CD4-positive, alpha-beta T cell treated with Interleukin-21 for 1 hour (primary cell): ENCODE measurements around the gene DNAJB12.
"Not testable (repeated sequence)": the region's sequence is repeated elsewhere in the genome, so short reads cannot be mapped to it uniquely, and the experiment has no call there.

Experiments used
- DNase-seq: peaks from one replicate; pipeline ENCODE4 v3.0.0-alpha.2; 2020

Gene DNAJB12

GRCh38 chr10:72354356-72355213 lies at the start of gene DNAJB12:
Gene DNAJB12, minus strand, starts transcription at chr10:72354919. Its CDS starts 22 bp downstream, at chr10:72354897.
- peak; percentile 92 for DNase-seq

GRCh38 chr10:72395581-72395980 lies 40.9 kb upstream of the DNAJB12 start:
- not testable (repeated sequence) for DNase-seq

- no peak for DNase-seq
These were observed 37.9 kb upstream of the DNAJB12 start for GRCh38 chr10:72392571-72392970.

DNA sequence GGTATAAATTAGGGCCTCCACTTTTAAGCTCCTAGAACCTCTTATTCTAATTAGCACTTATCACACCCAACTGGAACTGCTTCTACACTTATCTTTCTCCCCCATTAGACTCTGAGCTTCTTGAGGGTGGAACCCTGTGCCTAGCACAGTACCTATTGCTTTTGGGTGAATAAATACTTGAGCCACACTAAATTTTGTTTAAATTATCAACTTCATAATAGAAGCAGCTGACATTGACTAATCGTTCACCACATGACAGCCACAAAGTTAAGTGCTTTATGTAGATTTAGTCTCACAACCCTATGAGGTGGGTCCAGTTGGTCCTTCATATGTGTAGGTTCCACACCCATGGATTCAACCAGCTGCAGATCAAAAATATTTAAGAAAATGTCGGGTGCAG lies 36.0 kb upstream of the DNAJB12 start:
- no peak for DNase-seq

- DNase-seq, result no peak
These were observed 35.0 kb upstream of the DNAJB12 start for GRCh38 chr10:72389716-72390115.

DNA sequence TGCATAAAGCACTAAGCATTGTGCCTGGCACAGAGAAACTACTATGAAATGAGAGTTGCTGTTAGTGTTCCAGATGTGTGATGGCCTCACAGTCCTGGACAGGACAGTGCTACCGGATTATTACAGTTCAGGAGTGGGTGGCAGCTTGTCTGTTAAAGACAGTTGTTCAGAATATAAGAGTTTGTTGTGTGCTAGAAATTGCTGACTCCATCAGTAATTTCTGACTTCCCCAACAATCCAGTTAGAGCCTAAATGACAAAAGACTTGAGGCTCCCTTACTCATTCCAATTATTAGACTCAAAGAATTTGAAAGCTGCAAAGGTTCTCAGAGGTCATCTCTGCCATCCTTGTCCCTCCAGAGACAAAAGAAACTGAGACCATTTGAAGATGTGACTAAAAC lies 34.3 kb upstream of the DNAJB12 start:
- DNase-seq, result no peak

- no peak for DNase-seq
These were observed 33.3 kb upstream of the DNAJB12 start for GRCh38 chr10:72388062-72388461.

- DNase-seq, result no peak
These were observed 32.3 kb upstream of the DNAJB12 start for GRCh38 chr10:72386916-72387586.

DNA sequence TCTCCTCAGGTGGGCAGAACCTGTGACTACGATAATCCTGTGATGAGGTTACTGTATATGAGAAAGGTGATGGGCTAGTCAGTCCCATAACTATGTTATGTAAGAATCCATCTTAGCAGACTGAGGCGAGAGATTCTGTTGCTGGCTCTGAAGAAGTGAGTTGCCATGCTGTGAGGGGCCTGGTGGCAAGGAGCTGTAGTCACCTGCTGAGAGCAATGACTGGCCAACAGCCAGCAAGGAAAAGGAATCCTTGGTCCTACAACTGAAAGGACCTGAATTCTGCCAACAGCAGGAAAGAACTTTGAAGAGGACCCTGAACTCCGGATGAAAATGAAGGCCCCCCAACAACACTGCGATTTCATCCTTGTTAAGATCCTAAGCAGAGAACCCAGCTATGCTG lies 31.0 kb upstream of the DNAJB12 start:
- no peak for DNase-seq

GRCh38 chr10:72384982-72385381 lies 30.3 kb upstream of the DNAJB12 start:
- not testable (repeated sequence) for DNase-seq

GRCh38 chr10:72379776-72380175 lies 25.1 kb upstream of the DNAJB12 start:
- no peak for DNase-seq

DNA sequence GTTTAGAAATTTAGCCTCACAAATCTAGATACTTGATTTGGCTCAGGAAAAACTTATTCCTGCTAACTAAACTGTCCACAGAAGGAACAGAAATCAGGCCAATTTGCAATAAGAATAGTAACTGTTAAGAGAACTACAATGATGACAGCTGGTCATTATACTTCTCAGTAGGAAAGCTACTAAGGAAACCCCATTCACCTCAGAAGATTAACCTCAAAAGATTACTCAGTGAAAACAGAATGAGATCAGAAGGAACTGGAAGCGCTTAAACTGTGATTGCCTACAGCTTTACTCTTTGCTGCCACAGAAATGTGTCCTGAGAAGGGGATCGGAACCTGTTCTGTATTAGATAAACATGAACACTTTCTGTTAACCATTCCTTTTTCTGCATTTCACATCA lies 24.3 kb upstream of the DNAJB12 start:
- no peak for DNase-seq

DNA sequence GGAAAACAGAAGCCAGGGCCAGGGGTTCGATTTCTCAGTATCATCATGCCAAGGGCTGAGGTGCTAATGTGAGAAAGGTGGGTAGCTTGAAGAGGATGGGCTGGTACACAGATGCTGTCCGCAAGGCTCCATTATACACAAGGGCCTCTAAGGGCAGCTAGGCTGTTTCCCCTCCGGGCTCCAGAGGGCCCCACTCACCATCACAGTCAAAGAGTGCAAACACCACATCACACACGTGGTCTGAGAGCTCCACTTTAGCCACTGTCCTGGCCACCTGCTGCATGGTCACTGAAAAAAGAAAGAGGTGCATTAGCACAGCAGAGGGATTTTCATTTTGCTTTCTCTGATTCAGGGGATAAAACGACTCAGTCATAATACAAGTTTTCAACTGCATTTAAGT lies 20.9 kb upstream of the DNAJB12 start:
- DNase-seq, result no peak

DNA sequence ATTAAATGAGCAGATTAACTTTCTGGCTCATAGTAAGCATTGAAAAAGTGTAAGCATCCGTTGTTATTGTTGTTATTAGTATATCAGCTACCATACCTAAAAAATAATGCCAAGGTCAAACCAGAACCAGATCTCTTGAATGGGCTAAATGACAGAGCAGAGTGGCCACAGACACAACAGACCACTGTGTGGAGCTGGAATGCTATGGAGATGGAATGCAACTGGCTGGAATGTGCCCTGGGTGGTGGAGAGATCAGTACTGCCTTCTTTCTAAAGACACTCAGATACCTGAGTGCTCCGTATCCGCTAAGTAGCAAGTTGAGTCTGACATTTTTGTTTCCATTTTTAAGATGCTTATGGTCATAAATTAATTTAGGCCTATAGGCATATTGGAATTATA lies 20.5 kb upstream of the DNAJB12 start:
- no peak for DNase-seq

- DNase-seq, result peak; percentile 75
These were observed 15.5 kb upstream of the DNAJB12 start for GRCh38 chr10:72370201-72370722.

GRCh38 chr10:72367301-72367960 lies 12.7 kb upstream of the DNAJB12 start:
- no peak for DNase-seq

DNA sequence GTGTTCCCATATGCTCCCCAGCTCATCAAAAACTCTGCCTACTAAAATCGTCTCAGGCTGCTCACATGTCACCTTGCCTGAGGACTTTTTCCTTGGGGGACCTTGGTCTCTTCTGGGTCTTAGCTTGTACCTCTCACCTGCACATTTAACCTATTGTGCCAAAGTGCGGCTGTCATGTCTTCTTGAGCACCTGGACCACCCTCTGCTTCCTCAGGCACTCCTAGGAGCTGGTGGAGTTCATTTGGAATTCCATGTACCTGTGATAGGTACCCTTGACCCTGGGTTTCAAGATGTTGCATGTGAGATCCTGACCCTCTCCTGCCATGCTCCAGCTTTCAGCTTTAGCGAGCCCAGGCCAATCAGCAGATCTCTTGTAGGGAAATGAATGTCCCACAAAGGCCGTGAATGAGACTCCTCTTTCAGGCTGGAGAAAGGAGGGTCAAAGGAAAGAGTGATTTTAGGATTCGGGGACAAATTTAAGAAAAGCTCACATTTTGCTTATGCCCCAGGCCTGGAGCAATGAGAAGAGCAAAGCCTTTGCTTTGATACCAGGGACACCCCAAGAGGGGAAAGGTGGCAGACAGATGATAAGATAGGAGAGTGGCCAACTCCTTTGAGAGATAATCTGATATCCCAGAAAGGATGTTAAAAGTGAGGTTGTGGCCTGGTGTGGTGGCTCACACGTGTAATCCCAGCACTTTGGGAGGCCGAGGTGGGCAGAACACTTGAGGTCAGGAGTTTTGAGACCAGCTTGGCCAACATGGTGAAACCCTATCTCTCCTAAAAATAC lies 10.6 kb upstream of the DNAJB12 start:
- no peak for DNase-seq

DNA sequence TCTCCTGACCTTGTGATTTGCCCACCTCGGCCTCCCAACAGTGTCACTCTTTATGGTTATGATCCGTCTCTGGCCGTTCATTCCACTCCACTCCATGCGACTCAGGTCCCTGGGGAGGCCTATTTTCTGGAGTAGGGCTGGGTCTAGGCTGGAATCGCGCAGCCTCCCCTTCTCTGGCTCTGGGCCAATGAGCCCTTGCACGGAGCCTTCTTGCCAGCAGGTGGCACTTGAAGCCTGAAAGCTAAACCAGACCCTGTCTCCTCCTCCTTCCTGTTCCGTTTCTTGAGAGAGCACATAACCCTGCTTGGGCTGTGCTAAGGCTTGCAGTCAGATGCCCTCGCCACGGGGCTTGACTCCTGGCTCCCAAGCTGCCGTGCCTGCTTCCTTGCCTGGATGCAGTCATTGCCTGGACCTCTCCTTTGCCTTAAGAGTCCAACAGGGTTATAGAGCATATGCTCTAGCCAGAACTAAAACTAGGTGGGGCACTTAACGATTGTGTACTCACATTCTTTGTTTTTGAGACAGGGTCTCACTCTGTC lies 9.6 kb upstream of the DNAJB12 start:
- DNase-seq, result peak; percentile 90

DNA sequence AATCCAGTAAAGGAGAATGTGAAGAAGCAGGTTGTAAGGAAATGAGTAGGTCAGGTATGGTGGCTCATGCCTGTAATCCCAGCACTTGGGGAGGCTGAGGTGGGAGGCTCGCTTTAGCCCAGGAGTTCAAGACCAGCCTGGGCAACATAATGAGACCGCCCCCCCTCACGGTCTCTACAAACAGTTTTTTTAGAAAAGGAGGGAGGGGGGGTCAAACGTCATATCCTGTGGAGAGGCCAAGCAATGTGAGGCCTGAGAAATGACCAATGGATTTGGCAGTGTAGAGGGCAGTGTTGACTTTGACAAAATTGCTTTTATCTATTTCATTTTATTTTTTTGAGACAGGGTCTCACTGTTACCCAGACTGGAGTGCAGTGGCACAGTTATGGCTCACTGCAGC lies 2.3 kb upstream of the DNAJB12 start:
- DNase-seq, result no peak

GRCh38 chr10:72356115-72356514 lies 1.4 kb upstream of the DNAJB12 start:
- DNase-seq, result no peak

GRCh38 chr10:72355214-72355555 lies 466 bp upstream of the DNAJB12 start:
- no peak for DNase-seq

DNA sequence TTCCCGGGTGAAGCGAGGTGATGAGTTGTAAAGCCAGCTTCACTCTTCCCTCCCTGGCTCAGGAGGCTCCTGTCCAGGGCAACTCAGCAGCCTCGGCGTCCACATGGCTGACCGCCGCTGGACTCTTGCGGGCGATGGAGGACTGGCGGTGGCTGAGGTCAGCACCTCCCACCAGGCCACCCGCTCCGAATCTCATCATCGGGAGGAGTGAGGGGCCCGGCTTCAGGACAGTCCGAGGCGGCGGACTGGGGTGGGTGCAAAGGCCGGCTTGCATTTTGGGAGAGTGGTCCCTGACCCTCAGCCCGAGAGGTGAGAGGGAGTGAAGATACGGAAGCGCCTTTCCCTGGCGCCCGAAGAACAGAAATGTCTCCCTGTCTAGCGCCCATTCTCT lies 759 bp downstream of the DNAJB12 start:
- no peak for DNase-seq
